22Rv1 (cell line): ENCODE measurements around the gene DUSP16.

Source experiments
- ZFX ChIP-seq: fragments of 450-650 bp; IDR thresholded peaks from 2 replicates; pipeline ENCODE4 v1.6.1; 2017; ENCODE audit warnings: antibody characterized with exemption, borderline replicate concordance
- TF ChIP-seq, protein P1 (sequence below): fragments of 450-650 bp; IDR thresholded peaks from 2 replicates; pipeline ENCODE4 v1.5.1; 2017; ENCODE audit warnings: mild to moderate bottlenecking

GRCh38 chr12:12586879-12587675, 24.4 kb upstream of the DUSP16 start:
- TF ChIP-seq, protein P1, sequence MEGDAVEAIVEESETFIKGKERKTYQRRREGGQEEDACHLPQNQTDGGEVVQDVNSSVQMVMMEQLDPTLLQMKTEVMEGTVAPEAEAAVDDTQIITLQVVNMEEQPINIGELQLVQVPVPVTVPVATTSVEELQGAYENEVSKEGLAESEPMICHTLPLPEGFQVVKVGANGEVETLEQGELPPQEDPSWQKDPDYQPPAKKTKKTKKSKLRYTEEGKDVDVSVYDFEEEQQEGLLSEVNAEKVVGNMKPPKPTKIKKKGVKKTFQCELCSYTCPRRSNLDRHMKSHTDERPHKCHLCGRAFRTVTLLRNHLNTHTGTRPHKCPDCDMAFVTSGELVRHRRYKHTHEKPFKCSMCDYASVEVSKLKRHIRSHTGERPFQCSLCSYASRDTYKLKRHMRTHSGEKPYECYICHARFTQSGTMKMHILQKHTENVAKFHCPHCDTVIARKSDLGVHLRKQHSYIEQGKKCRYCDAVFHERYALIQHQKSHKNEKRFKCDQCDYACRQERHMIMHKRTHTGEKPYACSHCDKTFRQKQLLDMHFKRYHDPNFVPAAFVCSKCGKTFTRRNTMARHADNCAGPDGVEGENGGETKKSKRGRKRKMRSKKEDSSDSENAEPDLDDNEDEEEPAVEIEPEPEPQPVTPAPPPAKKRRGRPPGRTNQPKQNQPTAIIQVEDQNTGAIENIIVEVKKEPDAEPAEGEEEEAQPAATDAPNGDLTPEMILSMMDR: no peak
- no peak for TF ChIP-seq ZFX
